ENCODE data around the gene MLF2. TPM values are rescaled to one million over a fixed set of nuclear protein-coding genes. Genes with fewer than 3 reads are reported as not detected.

Gene MLF2
- total and polyA plus RNA-seq, 9 of the 15 experiments (the other 6 are each of a cell fraction or from before 2014, with no cell fraction given): 11.4 to 190 (median 139) TPM

GRCh38 chr12:6778217-6778573 lies 25.3 kb upstream of the MLF2 start:
- DNase-seq (ENCODE audit: extremely low read depth in 1 of 4, low spot score in 3 of 4) (peak in 1 of 4 experiments; percentile 41), FAIRE-seq (no peak), ATAC-seq (peak; percentile 64)
- Histone ChIP-seq H3K27me3 (ENCODE audit: control insufficient read depth in 2 of 2, insufficient read depth in 2 of 2, low read length in 2 of 2) (no peaks in the 10 kb centered on the region), H3K9ac (ENCODE audit: insufficient read depth in 1 of 2, low read depth in 2 of 2, low read length in 2 of 2) (peak overlapping the region; percentile 59 to 83; a peak in 3 of 4 replicates), H3K79me2 (ENCODE audit: control insufficient read depth, insufficient read depth, low read length) (no peaks in the 10 kb centered on the region), H3K4me3 (peak overlapping the region; percentile 41; the same call in 1 of the 2 replicates), H3K9me3 (replicated peaks; ENCODE audit: control insufficient read depth, insufficient read depth, low read depth, low read length) (no peaks in the 10 kb centered on the region), H2AFZ (ENCODE audit: low read depth, low read length) (peak overlapping the region; percentile 95), H3K36me3 (ENCODE audit: control insufficient read depth, insufficient read depth, low read length) (no peaks in the 10 kb centered on the region), H3K4me1 (replicated peaks in 1 of 2; ENCODE audit: control insufficient read depth in 2 of 2, insufficient read depth in 2 of 2, low read length in 2 of 2) (peaks cover 5 to 25% of the 10 kb centered on the region in 2 experiments; a peak in 4 of 5 replicates), H3K4me2 (ENCODE audit: insufficient read depth, low read length) (peak overlapping the region; percentile 81), H4K20me1 (replicated peaks; ENCODE audit: control insufficient read depth, insufficient read depth, low read length) (no peaks in the 10 kb centered on the region), H3K9me1 (ENCODE audit: control insufficient read depth, insufficient read depth, low read length) (no peaks in the 10 kb centered on the region), H3K27ac (ENCODE audit: extremely low read depth, low read depth, low read length) (peak overlapping the region; percentile 39; the same call in 1 of the 3 replicates)
- intact Hi-C loops (cut with micrococcal nuclease): loop anchor here (5.0 kb wide), 2 partner anchors 49 to 161 kb away; partner anchors contain the start of gene P3H3
- CTCF ChIA-PET (ENCODE audit: low intra/inter-chr PET ratio): interaction anchor here (1.2 to 2.5 kb wide), 2 partner anchors 24 to 42 kb away, joined by 6 to 24 read pairs; partner anchors contain the start of gene MLF2
- in situ Hi-C loops (cut with MboI): no loop called here
- WGBS (ENCODE audit: insufficient coverage, low coverage, missing lambda C conversion rate): 52% methylated on average over 10 of the region's 14 CpGs
- BruUV-seq (replicated peaks): no TSS peak
- POLR2A ChIA-PET: interaction anchor here (2.0 kb wide), 1 partner anchor 11 kb away, joined by 17 read pairs; the partner anchor contains the start of gene PTMS
- no peak for TF ChIP-seq BDP1 (IDR thresholded peaks at IDR 0.05; ENCODE audit: insufficient read depth, insufficient read length)
- TF ChIP-seq GTF2B (IDR thresholded peaks at IDR 0.05; ENCODE audit: extremely low read depth, insufficient read length): no peak
- TF ChIP-seq PURB (CRISPR knock-in tag; IDR thresholded peaks at IDR 0.05; ENCODE audit: low read depth): no peak
- no peak for TF ChIP-seq ZNF778 (CRISPR knock-in tag; IDR thresholded peaks at IDR 0.05)
- TF ChIP-seq BRCA1 (IDR thresholded peaks at IDR 0.05): no peak
- TF ChIP-seq BRCA1 (CRISPR knock-in tag; IDR thresholded peaks at IDR 0.05): no peak
- TF ChIP-seq SRF (CRISPR knock-in tag; IDR thresholded peaks at IDR 0.05): no peak
- TF ChIP-seq ERF (CRISPR knock-in tag; IDR thresholded peaks at IDR 0.05): no peak
- no peak for TF ChIP-seq CHD4 (IDR thresholded peaks at IDR 0.05; ENCODE audit: insufficient read depth, insufficient replicate concordance, low read depth, low read length, poor library complexity, severe bottlenecking)
- TF ChIP-seq ZNF668 (CRISPR knock-in tag; IDR thresholded peaks at IDR 0.05): no peak
- no peak for TF ChIP-seq SNIP1 (IDR thresholded peaks at IDR 0.05; ENCODE audit: low read depth)
- peak; percentile 24 for TF ChIP-seq NEUROD1 (IDR thresholded peaks at IDR 0.05; ENCODE audit: borderline replicate concordance, low read depth, low read length, partially characterized antibody)
- no peak for TF ChIP-seq LARP7 (IDR thresholded peaks at IDR 0.05)
- TF ChIP-seq FOXA3 (CRISPR knock-in tag; conservative IDR thresholded peaks at IDR 0.05 in 1 of 2, IDR thresholded peaks at IDR 0.05 in 1 of 2): no peak
- no peak for TF ChIP-seq NFE2L1 (tag; IDR thresholded peaks at IDR 0.05; ENCODE audit: borderline replicate concordance, low read depth)
- peak; percentile 24; the same call in 1 of the 2 replicates for TF ChIP-seq ZNF512 (tag; IDR thresholded peaks at IDR 0.05)

Data from K562 (cell line).